ENCODE data around the gene ADAMTSL3. TPM values are rescaled to one million over a fixed set of nuclear protein-coding genes. Genes with fewer than 3 reads are reported as not detected.

Gene ADAMTSL3
- total and polyA plus RNA-seq, 2 experiments from 2014 or later: 0.61 to 0.87 TPM

DNA sequence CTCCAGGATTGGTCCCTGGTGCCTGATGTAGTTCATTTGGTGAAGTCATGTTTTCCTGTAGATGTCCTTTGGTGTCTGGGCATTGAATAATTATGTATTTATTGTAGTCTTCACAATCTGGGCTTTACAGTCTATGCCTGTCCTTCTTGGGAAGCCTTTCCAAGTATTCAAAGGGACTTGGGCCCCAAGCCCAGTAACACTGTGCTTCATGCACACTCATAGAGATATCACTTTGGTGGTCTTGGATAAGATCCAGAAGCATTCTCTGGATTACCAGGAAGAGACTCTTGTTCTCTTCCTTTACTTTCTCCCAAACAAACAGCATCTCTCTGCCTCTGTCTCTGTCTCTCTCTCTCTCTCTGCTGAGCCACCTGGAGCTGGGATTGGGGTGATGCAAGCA, 300.6 kb downstream of the ADAMTSL3 start (continued):
- TF ChIP-seq, protein P1, sequence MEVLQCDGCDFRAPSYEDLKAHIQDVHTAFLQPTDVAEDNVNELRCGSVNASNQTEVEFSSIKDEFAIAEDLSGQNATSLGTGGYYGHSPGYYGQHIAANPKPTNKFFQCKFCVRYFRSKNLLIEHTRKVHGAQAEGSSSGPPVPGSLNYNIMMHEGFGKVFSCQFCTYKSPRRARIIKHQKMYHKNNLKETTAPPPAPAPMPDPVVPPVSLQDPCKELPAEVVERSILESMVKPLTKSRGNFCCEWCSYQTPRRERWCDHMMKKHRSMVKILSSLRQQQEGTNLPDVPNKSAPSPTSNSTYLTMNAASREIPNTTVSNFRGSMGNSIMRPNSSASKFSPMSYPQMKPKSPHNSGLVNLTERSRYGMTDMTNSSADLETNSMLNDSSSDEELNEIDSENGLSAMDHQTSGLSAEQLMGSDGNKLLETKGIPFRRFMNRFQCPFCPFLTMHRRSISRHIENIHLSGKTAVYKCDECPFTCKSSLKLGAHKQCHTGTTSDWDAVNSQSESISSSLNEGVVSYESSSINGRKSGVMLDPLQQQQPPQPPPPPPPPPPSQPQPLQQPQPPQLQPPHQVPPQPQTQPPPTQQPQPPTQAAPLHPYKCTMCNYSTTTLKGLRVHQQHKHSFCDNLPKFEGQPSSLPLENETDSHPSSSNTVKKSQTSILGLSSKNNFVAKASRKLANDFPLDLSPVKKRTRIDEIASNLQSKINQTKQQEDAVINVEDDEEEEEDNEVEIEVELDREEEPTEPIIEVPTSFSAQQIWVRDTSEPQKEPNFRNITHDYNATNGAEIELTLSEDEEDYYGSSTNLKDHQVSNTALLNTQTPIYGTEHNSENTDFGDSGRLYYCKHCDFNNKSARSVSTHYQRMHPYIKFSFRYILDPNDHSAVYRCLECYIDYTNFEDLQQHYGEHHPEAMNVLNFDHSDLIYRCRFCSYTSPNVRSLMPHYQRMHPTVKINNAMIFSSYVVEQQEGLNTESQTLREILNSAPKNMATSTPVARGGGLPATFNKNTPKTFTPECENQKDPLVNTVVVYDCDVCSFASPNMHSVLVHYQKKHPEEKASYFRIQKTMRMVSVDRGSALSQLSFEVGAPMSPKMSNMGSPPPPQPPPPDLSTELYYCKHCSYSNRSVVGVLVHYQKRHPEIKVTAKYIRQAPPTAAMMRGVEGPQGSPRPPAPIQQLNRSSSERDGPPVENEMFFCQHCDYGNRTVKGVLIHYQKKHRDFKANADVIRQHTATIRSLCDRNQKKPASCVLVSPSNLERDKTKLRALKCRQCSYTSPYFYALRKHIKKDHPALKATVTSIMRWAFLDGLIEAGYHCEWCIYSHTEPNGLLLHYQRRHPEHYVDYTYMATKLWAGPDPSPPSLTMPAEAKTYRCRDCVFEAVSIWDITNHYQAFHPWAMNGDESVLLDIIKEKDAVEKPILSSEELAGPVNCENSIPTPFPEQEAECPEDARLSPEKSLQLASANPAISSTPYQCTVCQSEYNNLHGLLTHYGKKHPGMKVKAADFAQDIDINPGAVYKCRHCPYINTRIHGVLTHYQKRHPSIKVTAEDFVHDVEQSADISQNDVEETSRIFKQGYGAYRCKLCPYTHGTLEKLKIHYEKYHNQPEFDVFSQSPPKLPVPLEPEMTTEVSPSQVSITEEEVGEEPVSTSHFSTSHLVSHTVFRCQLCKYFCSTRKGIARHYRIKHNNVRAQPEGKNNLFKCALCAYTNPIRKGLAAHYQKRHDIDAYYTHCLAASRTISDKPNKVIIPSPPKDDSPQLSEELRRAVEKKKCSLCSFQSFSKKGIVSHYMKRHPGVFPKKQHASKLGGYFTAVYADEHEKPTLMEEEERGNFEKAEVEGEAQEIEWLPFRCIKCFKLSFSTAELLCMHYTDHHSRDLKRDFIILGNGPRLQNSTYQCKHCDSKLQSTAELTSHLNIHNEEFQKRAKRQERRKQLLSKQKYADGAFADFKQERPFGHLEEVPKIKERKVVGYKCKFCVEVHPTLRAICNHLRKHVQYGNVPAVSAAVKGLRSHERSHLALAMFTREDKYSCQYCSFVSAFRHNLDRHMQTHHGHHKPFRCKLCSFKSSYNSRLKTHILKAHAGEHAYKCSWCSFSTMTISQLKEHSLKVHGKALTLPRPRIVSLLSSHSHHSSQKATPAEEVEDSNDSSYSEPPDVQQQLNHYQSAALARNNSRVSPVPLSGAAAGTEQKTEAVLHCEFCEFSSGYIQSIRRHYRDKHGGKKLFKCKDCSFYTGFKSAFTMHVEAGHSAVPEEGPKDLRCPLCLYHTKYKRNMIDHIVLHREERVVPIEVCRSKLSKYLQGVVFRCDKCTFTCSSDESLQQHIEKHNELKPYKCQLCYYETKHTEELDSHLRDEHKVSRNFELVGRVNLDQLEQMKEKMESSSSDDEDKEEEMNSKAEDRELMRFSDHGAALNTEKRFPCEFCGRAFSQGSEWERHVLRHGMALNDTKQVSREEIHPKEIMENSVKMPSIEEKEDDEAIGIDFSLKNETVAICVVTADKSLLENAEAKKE (CRISPR knock-in tag; IDR thresholded peaks at IDR 0.05): no peak
- TF ChIP-seq EZH2phosphoT487 (IDR thresholded peaks at IDR 0.05; ENCODE audit: unreplicated experiment) (no peak), ZNF114 (CRISPR knock-in tag; IDR thresholded peaks at IDR 0.05) (no peak)
- TF ChIP-seq, protein P2, sequence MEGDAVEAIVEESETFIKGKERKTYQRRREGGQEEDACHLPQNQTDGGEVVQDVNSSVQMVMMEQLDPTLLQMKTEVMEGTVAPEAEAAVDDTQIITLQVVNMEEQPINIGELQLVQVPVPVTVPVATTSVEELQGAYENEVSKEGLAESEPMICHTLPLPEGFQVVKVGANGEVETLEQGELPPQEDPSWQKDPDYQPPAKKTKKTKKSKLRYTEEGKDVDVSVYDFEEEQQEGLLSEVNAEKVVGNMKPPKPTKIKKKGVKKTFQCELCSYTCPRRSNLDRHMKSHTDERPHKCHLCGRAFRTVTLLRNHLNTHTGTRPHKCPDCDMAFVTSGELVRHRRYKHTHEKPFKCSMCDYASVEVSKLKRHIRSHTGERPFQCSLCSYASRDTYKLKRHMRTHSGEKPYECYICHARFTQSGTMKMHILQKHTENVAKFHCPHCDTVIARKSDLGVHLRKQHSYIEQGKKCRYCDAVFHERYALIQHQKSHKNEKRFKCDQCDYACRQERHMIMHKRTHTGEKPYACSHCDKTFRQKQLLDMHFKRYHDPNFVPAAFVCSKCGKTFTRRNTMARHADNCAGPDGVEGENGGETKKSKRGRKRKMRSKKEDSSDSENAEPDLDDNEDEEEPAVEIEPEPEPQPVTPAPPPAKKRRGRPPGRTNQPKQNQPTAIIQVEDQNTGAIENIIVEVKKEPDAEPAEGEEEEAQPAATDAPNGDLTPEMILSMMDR (conservative IDR thresholded peaks at IDR 0.05; ENCODE audit: low read depth in 2 of 2): no peak

DNA sequence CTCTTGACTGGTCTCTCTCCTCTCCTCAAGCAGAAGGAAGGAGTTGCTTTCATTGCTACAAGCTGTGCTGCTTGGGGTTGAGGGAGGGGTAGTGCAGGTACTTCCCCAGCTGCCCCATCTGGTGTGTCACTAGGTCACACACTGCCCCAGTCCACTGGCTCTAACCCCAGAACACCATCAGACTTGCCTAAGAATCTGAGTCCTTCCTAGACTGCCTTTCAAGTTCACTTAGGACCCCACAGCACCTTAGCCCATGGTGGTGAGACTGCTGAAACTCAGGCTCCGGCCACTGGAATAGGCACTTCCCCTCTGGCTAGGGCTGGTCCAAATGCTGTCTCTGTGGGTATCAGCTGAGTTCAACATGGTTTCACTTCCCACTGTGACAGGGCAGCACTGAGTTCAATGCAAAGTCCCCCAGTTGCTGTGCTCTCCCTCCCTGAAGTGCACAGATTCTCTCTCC, 301.9 kb downstream of the ADAMTSL3 start:
- no peaks in the 10 kb centered on the region for H3K36me3 ChIP-seq (ENCODE audit: insufficient read depth)
- no peak for DNase-seq (ENCODE audit: low spot score)
- Mint-ChIP-seq H3K9me3 (no peaks in the 10 kb centered on the region; the same call in 1 of the 3 replicates), H3K27ac (no peak overlapping the region), H3K4me3 (no peak overlapping the region), H3K36me3 (ENCODE audit: low read depth) (no peaks in the 10 kb centered on the region), H3K27me3 (ENCODE audit: insufficient read depth, low read depth, poor library complexity) (peaks cover 2% of the 10 kb centered on the region), H3K4me1 (peaks cover 7% of the 10 kb centered on the region; the same call in 2 of the 3 replicates)
- no peaks in the 10 kb centered on the region for H3K79me2 ChIP-seq (replicated peaks; ENCODE audit: insufficient read depth)
- H3K4me3 ChIP-seq: no peak overlapping the region
- H3K4me2 ChIP-seq: no peak overlapping the region
- peaks cover 6% of the 10 kb centered on the region; the same call in 1 of the 2 replicates for H3K4me1 ChIP-seq (ENCODE audit: insufficient read depth)
- no peak overlapping the region for H2AFZ ChIP-seq
- no peak for ATAC-seq
- H4K20me1 ChIP-seq (replicated peaks; ENCODE audit: insufficient read depth): no peaks in the 10 kb centered on the region
- no peak overlapping the region for H3K27ac ChIP-seq (ENCODE audit: low read depth)
- H3F3A ChIP-seq (replicated peaks; ENCODE audit: low read depth): no peaks in the 10 kb centered on the region
- no peaks in the 10 kb centered on the region for H3K9me2 ChIP-seq (ENCODE audit: insufficient read depth)
- H3K27me3 ChIP-seq (ENCODE audit: insufficient read depth): no peaks in the 10 kb centered on the region
- TF ChIP-seq JUNB (IDR thresholded peaks at IDR 0.05; ENCODE audit: unreplicated experiment): no peak
- no peak for TF ChIP-seq ZNF114 (CRISPR knock-in tag; IDR thresholded peaks at IDR 0.05)
- no peak for TF ChIP-seq EZH2 (IDR thresholded peaks at IDR 0.05; ENCODE audit: low read depth, unreplicated experiment)
- TF ChIP-seq ZNF331 (CRISPR knock-in tag; IDR thresholded peaks at IDR 0.05; ENCODE audit: low read depth): no peak
- TF ChIP-seq, protein P1 (CRISPR knock-in tag; IDR thresholded peaks at IDR 0.05): no peak
- TF ChIP-seq STAT1 (IDR thresholded peaks at IDR 0.05; ENCODE audit: unreplicated experiment): no peak
